ENCODE measurements around the gene OR2G2.

The OR2G2 gene

DNA sequence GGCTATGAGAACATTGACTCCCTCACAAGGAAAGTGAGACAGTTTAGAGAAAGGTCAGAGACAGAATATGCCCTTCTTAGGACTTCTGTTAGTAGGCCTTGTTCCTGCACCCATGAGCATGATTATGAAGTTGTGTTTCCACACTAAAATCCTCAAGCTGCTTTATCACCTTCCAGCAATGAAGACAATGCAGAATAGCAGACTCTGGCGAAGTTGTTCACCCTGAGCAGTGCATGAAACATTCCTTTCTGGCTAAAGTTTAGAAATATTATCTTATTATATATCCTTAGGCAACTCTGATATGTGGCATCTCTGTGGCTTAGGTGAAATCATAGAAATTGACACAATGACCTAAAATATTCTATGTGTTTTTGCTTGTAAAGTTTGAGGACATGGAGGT is 13.9 kb upstream of the OR2G2 start:
- Histone ChIP-seq H3K9ac (ENCODE audit: low read length) (no peak overlapping the region), H3K4me3 (ENCODE audit: low read length) (no peak overlapping the region), H3K36me3 (ENCODE audit: control insufficient read depth, insufficient read depth, low read length, severe bottlenecking) (no peaks in the 10 kb centered on the region), H3K27me3 (replicated peaks; ENCODE audit: control insufficient read depth, insufficient read depth, low read length) (no peaks in the 10 kb centered on the region), H3K9me3 (ENCODE audit: control insufficient read depth, low read length) (no peaks in the 10 kb centered on the region), H3K4me1 (ENCODE audit: control insufficient read depth, insufficient read depth, low read length) (no peaks in the 10 kb centered on the region)
- DNase-seq (ENCODE audit: low read depth): no peak

DNA sequence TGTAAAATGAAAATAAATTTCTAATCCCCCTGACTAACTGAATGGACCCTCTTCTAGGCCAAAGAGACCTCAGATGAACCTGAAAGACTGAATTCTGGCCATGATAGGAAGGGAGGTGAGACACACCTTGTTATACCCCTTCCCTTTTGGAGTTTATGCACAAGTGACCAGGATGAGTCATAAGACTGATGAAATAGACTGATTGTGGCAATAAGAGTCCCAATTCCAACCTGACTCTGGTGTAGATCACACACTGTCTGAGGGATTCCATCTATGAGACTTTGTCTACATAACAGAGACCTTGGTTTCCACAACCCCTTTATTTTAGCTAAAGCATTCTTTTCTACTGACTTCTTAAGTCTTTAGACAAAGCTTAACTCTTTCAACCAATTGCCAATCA is 13.5 kb upstream of the OR2G2 start:
- H3K4me3 ChIP-seq (ENCODE audit: low read length): no peak overlapping the region
- H3K4me1 ChIP-seq (ENCODE audit: control insufficient read depth, insufficient read depth, low read length): no peaks in the 10 kb centered on the region
- H3K9ac ChIP-seq (ENCODE audit: low read length): no peak overlapping the region
- H3K27me3 ChIP-seq (replicated peaks; ENCODE audit: control insufficient read depth, insufficient read depth, low read length): no peaks in the 10 kb centered on the region
- no peaks in the 10 kb centered on the region for H3K9me3 ChIP-seq (ENCODE audit: control insufficient read depth, low read length)
- no peaks in the 10 kb centered on the region for H3K36me3 ChIP-seq (ENCODE audit: control insufficient read depth, insufficient read depth, low read length, severe bottlenecking)
- no peak for DNase-seq (ENCODE audit: low read depth)

DNA sequence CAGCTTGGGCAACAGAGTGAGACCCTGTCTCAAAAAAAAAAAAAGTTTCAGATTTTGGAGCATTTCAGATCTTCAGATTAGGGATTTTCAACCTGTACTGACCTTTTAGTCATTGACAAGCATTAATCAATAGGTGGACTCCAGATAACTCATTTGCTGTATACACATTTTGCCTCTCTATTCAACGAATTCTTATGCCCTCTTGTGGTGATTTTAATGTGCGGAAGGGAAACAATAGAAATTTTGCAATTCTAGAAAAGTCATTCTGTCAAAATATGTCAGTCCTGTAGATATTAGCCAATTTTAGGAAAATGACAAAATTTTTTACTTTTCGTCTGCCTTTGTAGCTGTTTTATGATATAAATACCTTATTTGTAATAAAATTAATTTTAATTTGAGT is 11.6 kb upstream of the OR2G2 start:
- H3K9me3 ChIP-seq (ENCODE audit: control insufficient read depth, low read length): no peaks in the 10 kb centered on the region

DNA sequence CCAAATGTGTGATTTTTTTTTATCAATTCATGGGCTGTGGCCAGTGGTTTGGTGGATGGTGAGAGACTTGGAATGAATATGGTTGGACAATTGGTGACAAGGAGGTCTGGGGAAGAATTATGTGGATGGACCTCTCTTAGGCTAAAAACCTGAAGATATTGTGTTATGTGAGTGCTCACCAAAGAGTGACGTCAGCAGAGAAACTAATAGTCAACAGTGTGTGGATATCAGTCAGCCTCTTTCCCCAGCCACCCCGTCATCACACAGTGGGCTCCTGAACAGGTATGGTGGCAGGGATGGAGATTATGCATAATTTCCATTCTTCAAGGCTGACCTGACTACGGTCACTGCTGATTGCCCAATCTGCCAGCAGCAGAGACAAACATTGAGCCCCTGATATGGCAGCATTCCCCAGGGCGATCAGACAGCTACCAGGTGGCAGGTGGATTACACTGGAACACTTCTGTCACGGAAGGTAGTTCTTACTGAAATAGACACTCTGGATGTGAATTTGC is 9.2 kb upstream of the OR2G2 start:
- H3K4me3 ChIP-seq (ENCODE audit: low read length): no peak overlapping the region
- H3K36me3 ChIP-seq (ENCODE audit: control insufficient read depth, insufficient read depth, low read length, severe bottlenecking): no peaks in the 10 kb centered on the region
- no peaks in the 10 kb centered on the region for H3K27me3 ChIP-seq (replicated peaks; ENCODE audit: control insufficient read depth, insufficient read depth, low read length)
- H3K4me1 ChIP-seq (ENCODE audit: control insufficient read depth, insufficient read depth, low read length): no peaks in the 10 kb centered on the region
- H3K9me3 ChIP-seq (ENCODE audit: control insufficient read depth, low read length): no peaks in the 10 kb centered on the region
- DNase-seq (ENCODE audit: low read depth): no peak
- H3K9ac ChIP-seq (ENCODE audit: low read length): no peak overlapping the region

More for the DNA sequence above, 11.6 kb upstream of the OR2G2 start:
- peak; percentile 13 for DNase-seq (ENCODE audit: low read depth)
- no peaks in the 10 kb centered on the region for H3K27me3 ChIP-seq (replicated peaks; ENCODE audit: control insufficient read depth, insufficient read depth, low read length)
- H3K36me3 ChIP-seq (ENCODE audit: control insufficient read depth, insufficient read depth, low read length, severe bottlenecking): no peaks in the 10 kb centered on the region
- H3K9ac ChIP-seq (ENCODE audit: low read length): no peak overlapping the region
- no peak overlapping the region for H3K4me3 ChIP-seq (ENCODE audit: low read length)
- no peaks in the 10 kb centered on the region for H3K4me1 ChIP-seq (ENCODE audit: control insufficient read depth, insufficient read depth, low read length)

DNA sequence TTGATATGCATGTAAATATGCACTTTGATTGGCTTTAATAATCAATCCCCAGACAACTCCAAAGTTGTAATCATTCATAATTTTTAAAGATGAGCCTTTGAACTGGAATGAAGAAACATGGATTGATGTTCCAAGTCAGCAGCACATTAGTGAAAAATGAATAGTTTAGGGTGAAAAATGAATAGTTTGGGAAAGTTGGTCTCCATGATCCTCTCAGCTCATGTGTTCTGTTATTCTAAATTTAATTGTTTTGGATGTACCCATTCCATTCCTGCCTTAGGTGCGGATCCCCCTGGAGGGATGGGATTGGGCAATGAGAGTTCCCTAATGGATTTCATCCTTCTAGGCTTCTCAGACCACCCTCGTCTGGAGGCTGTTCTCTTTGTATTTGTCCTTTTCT is 17.1 kb downstream of the OR2G2 start, which contains the start of gene OR2G3:
OR2G3 (plus strand) TSS at position 301 of the 400 bp plus-strand sequence; CDS start at position 301, 0 bp downstream.
- Histone ChIP-seq H3K27me3 (replicated peaks; ENCODE audit: control insufficient read depth, insufficient read depth, low read length) (no peaks in the 10 kb centered on the region), H3K4me3 (ENCODE audit: low read length) (no peak within 1 kb of the TSS), H3K9me3 (ENCODE audit: control insufficient read depth, low read length) (no peaks in the 10 kb centered on the region), H3K4me1 (ENCODE audit: control insufficient read depth, insufficient read depth, low read length) (no peaks in the 10 kb centered on the region), H3K9ac (ENCODE audit: low read length) (no peak within 1 kb of the TSS), H3K36me3 (ENCODE audit: control insufficient read depth, insufficient read depth, low read length, severe bottlenecking) (no peaks in the 10 kb centered on the region)
- DNase-seq (ENCODE audit: low read depth): no peak

DNA sequence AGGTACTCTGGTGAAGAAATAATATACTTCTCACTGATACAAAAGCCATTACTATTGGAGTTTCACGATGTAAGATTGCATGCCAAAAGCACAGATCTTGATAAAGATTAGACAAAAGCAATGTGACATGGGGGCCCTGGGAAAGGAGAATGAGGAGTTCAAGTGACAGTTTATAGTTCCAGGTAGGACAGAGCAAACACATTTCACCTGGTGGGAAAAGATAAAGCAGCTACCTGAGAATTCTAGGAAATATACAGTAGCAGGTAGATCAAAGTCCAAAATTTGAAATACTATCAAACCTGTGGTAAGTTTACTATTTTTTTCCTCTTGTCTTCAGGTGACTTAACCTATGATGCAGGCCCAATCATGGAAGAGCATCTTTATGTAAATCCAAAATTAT is 25.2 kb downstream of the OR2G2 start:
- Histone ChIP-seq H3K4me3 (ENCODE audit: low read length) (no peak overlapping the region), H3K4me1 (ENCODE audit: control insufficient read depth, insufficient read depth, low read length) (no peaks in the 10 kb centered on the region), H3K9ac (ENCODE audit: low read length) (no peak overlapping the region), H3K27me3 (replicated peaks; ENCODE audit: control insufficient read depth, insufficient read depth, low read length) (no peaks in the 10 kb centered on the region), H3K36me3 (ENCODE audit: control insufficient read depth, insufficient read depth, low read length, severe bottlenecking) (no peaks in the 10 kb centered on the region), H3K9me3 (ENCODE audit: control insufficient read depth, low read length) (no peaks in the 10 kb centered on the region)
- DNase-seq (ENCODE audit: low read depth): no peak

DNA sequence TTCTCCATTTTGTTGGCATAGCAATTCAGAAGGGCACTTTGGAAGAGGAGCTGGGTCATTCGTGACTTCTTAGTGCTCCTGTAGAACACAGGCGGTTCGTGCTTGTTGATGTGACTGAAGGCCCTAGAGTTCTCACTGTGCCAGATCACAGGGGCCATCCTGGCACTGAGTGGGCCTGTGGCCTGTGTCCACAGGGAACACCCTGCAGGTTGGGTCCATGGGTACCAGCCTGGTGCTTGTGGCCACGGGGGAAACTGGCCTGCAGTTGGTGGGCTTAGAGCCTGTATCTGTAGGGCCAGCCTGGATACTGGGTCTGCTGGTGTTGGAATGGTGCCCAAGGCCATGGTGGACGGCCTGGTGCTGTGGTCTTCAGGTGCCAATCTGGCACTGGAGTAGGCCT is 26.5 kb downstream of the OR2G2 start:
- DNase-seq (ENCODE audit: low read depth): no peak
- no peak overlapping the region for H3K4me3 ChIP-seq (ENCODE audit: low read length)
- no peaks in the 10 kb centered on the region for H3K9me3 ChIP-seq (ENCODE audit: control insufficient read depth, low read length)
- H3K36me3 ChIP-seq (ENCODE audit: control insufficient read depth, insufficient read depth, low read length, severe bottlenecking): no peaks in the 10 kb centered on the region
- H3K4me1 ChIP-seq (ENCODE audit: control insufficient read depth, insufficient read depth, low read length): no peaks in the 10 kb centered on the region
- no peak overlapping the region for H3K9ac ChIP-seq (ENCODE audit: low read length)
- H3K27me3 ChIP-seq (replicated peaks; ENCODE audit: control insufficient read depth, insufficient read depth, low read length): no peaks in the 10 kb centered on the region

DNA sequence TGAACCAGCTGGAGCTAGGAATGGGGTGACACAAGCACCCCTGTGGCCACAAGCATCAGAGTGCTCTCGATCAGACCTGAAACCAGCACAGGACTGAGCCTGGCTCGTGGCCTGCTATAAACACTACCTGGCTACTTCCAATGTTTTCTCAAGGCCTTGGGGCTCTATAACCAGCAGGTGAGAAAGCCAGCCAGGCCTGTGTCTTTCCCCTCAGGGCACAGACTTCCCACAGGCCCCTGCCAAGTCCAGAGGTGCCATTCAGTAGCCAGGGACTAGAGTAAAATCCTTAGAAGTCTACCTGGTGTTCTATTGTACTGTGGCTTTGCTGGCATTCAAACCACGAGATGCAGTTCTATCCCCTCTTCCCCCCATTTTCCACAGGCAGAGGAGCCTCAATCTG is 39.8 kb downstream of the OR2G2 start:
- no peak overlapping the region for H3K4me3 ChIP-seq (ENCODE audit: low read length)
- DNase-seq (ENCODE audit: low read depth): no peak
- H3K4me1 ChIP-seq (ENCODE audit: control insufficient read depth, insufficient read depth, low read length): no peaks in the 10 kb centered on the region
- H3K9ac ChIP-seq (ENCODE audit: low read length): no peak overlapping the region
- no peaks in the 10 kb centered on the region for H3K9me3 ChIP-seq (ENCODE audit: control insufficient read depth, low read length)
- no peaks in the 10 kb centered on the region for H3K27me3 ChIP-seq (replicated peaks; ENCODE audit: control insufficient read depth, insufficient read depth, low read length)
- no peaks in the 10 kb centered on the region for H3K36me3 ChIP-seq (ENCODE audit: control insufficient read depth, insufficient read depth, low read length, severe bottlenecking)

DNA sequence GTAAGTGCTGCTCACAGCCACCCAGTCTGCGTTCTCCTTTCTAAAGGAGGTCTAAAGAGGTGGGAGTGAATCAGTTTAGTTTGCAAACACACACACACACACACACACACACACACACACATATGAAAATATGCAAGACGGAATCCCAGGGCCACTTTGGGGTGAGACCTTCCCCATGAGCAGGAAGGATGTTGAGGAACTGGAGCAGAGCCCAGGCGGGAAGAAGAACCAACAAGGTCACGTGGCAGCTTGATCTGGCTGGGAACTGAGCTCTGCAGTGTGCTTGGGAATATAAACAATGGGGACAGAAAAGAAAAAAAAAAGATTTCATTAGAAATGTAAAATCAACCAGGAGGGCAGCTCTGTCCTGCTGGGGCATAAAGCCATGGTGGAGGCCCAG is 49.9 kb downstream of the OR2G2 start:
- Histone ChIP-seq H3K36me3 (ENCODE audit: control insufficient read depth, insufficient read depth, low read length, severe bottlenecking) (no peaks in the 10 kb centered on the region), H3K4me3 (ENCODE audit: low read length) (no peak overlapping the region), H3K9ac (ENCODE audit: low read length) (no peak overlapping the region), H3K27me3 (replicated peaks; ENCODE audit: control insufficient read depth, insufficient read depth, low read length) (no peaks in the 10 kb centered on the region), H3K9me3 (ENCODE audit: control insufficient read depth, low read length) (no peaks in the 10 kb centered on the region), H3K4me1 (ENCODE audit: control insufficient read depth, insufficient read depth, low read length) (no peaks in the 10 kb centered on the region)
- DNase-seq (ENCODE audit: low read depth): no peak

DNA sequence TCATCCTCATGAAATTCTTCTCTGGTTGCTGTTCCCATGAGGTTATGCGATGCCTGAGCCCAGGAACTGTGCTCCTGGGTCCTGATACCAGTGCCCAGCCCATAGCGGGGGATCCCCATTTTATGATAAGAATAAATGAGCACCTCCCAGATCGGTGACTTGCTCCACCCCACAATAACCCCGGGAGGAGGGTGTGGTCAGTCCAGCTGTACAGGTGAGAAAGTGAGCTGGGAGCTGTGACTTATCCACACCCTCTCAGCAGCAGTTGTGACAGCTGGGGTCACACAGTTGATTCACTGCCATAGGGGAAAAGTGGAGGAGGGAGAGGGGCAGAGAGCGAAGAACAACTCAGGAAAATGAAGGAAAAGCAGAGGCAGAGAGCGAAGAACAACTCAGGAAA is 50.6 kb downstream of the OR2G2 start:
- H3K9ac ChIP-seq (ENCODE audit: low read length): peak overlapping the region; percentile 63
- no peaks in the 10 kb centered on the region for H3K36me3 ChIP-seq (ENCODE audit: control insufficient read depth, insufficient read depth, low read length, severe bottlenecking)
- H3K27me3 ChIP-seq (replicated peaks; ENCODE audit: control insufficient read depth, insufficient read depth, low read length): no peaks in the 10 kb centered on the region
- no peaks in the 10 kb centered on the region for H3K4me1 ChIP-seq (ENCODE audit: control insufficient read depth, insufficient read depth, low read length)
- H3K9me3 ChIP-seq (ENCODE audit: control insufficient read depth, low read length): no peaks in the 10 kb centered on the region
- DNase-seq (ENCODE audit: low read depth): no peak
- peak overlapping the region; percentile 74 for H3K4me3 ChIP-seq (ENCODE audit: low read length)
